HUES6 (cell line): ENCODE data around the gene HDX.

Source experiments
- H3K27ac ChIP-seq: 2 replicates; pipeline ENCODE4 v1.7.0; 2013; ENCODE audit warnings: low read depth, mild to moderate bottlenecking, low read length, inconsistent platforms
- H3K27me3 ChIP-seq: 2 replicates; pipeline ENCODE4 v1.6.1; 2013; ENCODE audit warnings: low read length; ENCODE audit not compliant: control insufficient read depth, insufficient read depth
- H3K36me3 ChIP-seq: 2 replicates; pipeline ENCODE4 v1.6.1; 2013; ENCODE audit warnings: low read length; ENCODE audit not compliant: control insufficient read depth, insufficient read depth
- H3K4me1 ChIP-seq: 2 replicates; pipeline ENCODE4 v1.6.1; 2013; ENCODE audit warnings: low read length; ENCODE audit not compliant: control insufficient read depth, insufficient read depth
- H3K4me3 ChIP-seq: 2 replicates; pipeline ENCODE4 v1.5.1; 2013; ENCODE audit warnings: low read depth, low read length
- H3K9ac ChIP-seq: one replicate; pipeline ENCODE4 v1.6.1; 2013; ENCODE audit warnings: mild to moderate bottlenecking, low read length
- H3K9me3 ChIP-seq: 2 replicates; pipeline ENCODE4 v1.6.1; 2013; ENCODE audit warnings: low read depth, low read length; ENCODE audit not compliant: control insufficient read depth, insufficient read depth

HDX gene

GRCh38 chrX:84453351-84454246 is 48.7 kb downstream of the HDX start:
- no peaks in the 10 kb centered on the region; the same call in 1 of the 2 replicates for H3K27me3 ChIP-seq
- no peak overlapping the region for H3K9ac ChIP-seq
- no peak overlapping the region for H3K27ac ChIP-seq
- H3K4me3 ChIP-seq = no peak overlapping the region
- H3K36me3 ChIP-seq = no peaks in the 10 kb centered on the region
- H3K9me3 ChIP-seq = no peaks in the 10 kb centered on the region; the same call in 1 of the 2 replicates
- no peaks in the 10 kb centered on the region for H3K4me1 ChIP-seq

DNA sequence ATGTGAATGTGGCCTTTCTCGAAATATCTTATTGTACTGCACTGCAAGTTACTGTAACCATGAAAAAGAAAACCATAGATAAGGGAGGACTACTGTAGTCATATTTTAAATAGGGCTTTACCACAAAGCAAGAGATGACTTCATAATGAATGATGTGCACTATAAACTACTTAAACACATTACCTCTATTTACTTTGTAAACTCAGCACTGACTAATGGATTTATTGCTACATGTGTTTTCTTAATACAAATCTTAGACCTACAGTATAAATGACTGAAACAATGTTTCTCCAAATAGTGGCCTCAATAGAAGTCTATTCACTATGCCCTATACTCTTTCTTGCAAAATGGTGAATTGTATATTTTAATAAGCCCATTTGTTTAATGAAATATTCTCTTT is 61.1 kb downstream of the HDX start:
- Histone ChIP-seq H3K27me3 (no peaks in the 10 kb centered on the region), H3K4me3 (no peak overlapping the region), H3K36me3 (no peaks in the 10 kb centered on the region), H3K9me3 (peaks cover 29% of the 10 kb centered on the region), H3K27ac (no peak overlapping the region), H3K4me1 (no peaks in the 10 kb centered on the region), H3K9ac (no peak overlapping the region)

DNA sequence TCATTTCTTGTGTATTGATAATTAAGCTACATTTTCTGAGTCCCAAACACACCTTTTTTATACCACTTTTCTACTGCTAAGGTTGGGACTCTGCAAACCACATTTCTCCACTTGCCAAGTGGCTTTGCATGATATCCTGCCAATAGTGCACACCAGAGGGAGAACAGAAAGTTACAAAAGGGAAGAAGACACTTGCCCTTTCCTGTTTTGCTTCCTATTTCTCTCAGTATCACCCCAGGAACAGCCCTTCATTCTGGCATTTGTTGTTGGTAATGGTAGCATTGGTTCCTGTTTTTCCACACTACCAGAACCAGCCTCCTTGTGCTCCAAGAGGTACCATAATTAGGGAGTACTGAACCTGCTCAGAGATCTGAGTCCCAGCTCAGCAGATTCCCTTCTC is 87.1 kb downstream of the HDX start:
- H3K9me3 ChIP-seq = no peaks in the 10 kb centered on the region

GRCh38 chrX:84363663-84364062 is 138.6 kb downstream of the HDX start:
- no peaks in the 10 kb centered on the region for H3K36me3 ChIP-seq
- H3K9ac ChIP-seq = no peak overlapping the region
- H3K4me3 ChIP-seq = no peak overlapping the region
- H3K27me3 ChIP-seq = no peaks in the 10 kb centered on the region; the same call in 1 of the 2 replicates
- H3K9me3 ChIP-seq = no peaks in the 10 kb centered on the region
- H3K27ac ChIP-seq = no peak overlapping the region
- peaks cover 4% of the 10 kb centered on the region; the same call in 1 of the 2 replicates for H3K4me1 ChIP-seq

More for the DNA sequence above, 87.1 kb downstream of the HDX start:
- no peaks in the 10 kb centered on the region for H3K4me1 ChIP-seq
- H3K36me3 ChIP-seq = no peaks in the 10 kb centered on the region
- no peak overlapping the region for H3K27ac ChIP-seq
- no peaks in the 10 kb centered on the region for H3K27me3 ChIP-seq
- H3K9ac ChIP-seq = no peak overlapping the region
- no peak overlapping the region for H3K4me3 ChIP-seq

DNA sequence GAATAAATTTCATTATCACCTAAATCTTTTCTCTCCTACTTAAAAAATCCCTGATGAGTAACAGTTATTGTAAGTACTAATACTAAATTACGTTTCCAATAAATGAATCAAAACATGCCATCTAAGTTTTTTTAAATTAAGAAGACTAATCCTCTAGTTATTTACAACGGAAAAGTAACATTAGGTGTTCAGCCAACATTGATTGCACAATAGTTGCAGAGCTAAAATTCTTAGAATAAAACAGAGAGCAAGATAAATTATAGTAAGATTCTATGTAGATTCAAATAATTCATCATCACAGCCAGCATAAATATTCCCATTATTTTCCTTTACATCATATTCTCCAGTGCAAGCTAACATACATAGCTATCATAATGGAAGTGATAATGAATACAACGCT is 139.2 kb downstream of the HDX start:
- no peak overlapping the region for H3K27ac ChIP-seq
- H3K27me3 ChIP-seq = no peaks in the 10 kb centered on the region; the same call in 1 of the 2 replicates
- no peaks in the 10 kb centered on the region for H3K9me3 ChIP-seq
- H3K4me1 ChIP-seq = peaks cover 4% of the 10 kb centered on the region; the same call in 1 of the 2 replicates
- no peaks in the 10 kb centered on the region for H3K36me3 ChIP-seq
- H3K4me3 ChIP-seq = no peak overlapping the region
- H3K9ac ChIP-seq = no peak overlapping the region

DNA sequence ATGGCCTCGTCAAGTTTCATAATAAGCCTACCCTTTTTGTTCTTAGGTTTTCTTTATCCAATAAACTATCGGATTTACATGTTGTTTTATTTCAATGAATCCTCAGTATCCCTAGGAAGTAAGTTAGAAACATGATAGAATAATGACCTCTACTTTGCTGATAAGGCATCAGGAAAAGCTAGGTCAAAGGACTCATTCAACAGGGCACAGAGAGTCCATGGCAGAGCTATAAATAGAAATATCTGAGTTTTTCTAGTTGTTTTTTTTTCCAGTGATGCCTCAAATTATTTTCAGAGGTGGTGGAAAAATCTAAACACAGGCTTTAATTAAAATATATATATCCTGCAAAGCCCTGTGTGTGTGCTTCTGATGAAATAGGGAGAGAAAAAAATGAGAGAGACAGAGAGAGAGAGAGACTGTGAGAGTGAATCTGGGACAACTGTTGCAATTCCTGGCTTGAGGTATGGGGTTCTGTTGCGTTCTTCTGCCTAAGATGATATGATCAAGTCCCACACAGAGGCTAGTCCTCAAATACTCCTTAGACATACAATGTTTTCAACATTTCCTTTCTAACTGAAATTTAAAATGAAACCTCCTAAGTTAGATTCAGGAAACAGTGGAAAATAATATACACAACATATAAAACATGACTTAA is 139.9 kb downstream of the HDX start:
- Histone ChIP-seq H3K4me1 (peaks cover 4% of the 10 kb centered on the region; the same call in 1 of the 2 replicates), H3K36me3 (no peaks in the 10 kb centered on the region), H3K27me3 (no peaks in the 10 kb centered on the region; the same call in 1 of the 2 replicates), H3K9me3 (no peaks in the 10 kb centered on the region), H3K9ac (no peak overlapping the region), H3K27ac (no peak overlapping the region), H3K4me3 (no peak overlapping the region)

- Histone ChIP-seq H3K9ac (no peak overlapping the region), H3K27ac (no peak overlapping the region), H3K27me3 (no peaks in the 10 kb centered on the region; the same call in 1 of the 2 replicates), H3K9me3 (no peaks in the 10 kb centered on the region), H3K4me1 (no peaks in the 10 kb centered on the region), H3K4me3 (no peak overlapping the region), H3K36me3 (no peaks in the 10 kb centered on the region)
These were observed 144.0 kb downstream of the HDX start for GRCh38 chrX:84358271-84358670.

GRCh38 chrX:84357296-84357695 is 145.0 kb downstream of the HDX start:
- Histone ChIP-seq H3K9me3 (no peaks in the 10 kb centered on the region), H3K9ac (no peak overlapping the region), H3K27ac (no peak overlapping the region), H3K27me3 (no peaks in the 10 kb centered on the region; the same call in 1 of the 2 replicates), H3K36me3 (no peaks in the 10 kb centered on the region), H3K4me1 (no peaks in the 10 kb centered on the region), H3K4me3 (no peak overlapping the region)

DNA sequence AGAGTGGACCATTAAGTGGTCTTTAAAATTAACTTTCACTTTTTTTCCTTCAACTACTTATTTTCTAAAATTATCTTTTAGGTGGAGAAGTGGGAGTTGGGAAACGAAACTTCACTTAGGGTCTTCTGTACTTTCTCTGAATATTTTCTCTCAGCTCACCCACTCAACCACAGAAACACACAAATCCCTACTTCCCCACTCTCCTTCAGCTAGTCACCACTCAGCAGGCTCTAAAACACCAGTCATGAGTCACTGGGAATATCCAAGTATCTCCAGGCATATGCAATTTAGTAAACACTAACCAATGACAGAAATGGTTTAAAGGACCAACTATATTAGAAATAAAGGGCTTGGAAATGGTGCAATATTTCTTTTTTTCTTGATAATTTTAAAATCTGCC is 161.3 kb downstream of the HDX start:
- H3K36me3 ChIP-seq = no peaks in the 10 kb centered on the region
- H3K4me1 ChIP-seq = peaks cover 2% of the 10 kb centered on the region; the same call in 1 of the 2 replicates
- no peak overlapping the region for H3K4me3 ChIP-seq
- no peak overlapping the region for H3K27ac ChIP-seq
- no peaks in the 10 kb centered on the region for H3K9me3 ChIP-seq
- no peak overlapping the region for H3K9ac ChIP-seq
- no peaks in the 10 kb centered on the region; the same call in 1 of the 2 replicates for H3K27me3 ChIP-seq

DNA sequence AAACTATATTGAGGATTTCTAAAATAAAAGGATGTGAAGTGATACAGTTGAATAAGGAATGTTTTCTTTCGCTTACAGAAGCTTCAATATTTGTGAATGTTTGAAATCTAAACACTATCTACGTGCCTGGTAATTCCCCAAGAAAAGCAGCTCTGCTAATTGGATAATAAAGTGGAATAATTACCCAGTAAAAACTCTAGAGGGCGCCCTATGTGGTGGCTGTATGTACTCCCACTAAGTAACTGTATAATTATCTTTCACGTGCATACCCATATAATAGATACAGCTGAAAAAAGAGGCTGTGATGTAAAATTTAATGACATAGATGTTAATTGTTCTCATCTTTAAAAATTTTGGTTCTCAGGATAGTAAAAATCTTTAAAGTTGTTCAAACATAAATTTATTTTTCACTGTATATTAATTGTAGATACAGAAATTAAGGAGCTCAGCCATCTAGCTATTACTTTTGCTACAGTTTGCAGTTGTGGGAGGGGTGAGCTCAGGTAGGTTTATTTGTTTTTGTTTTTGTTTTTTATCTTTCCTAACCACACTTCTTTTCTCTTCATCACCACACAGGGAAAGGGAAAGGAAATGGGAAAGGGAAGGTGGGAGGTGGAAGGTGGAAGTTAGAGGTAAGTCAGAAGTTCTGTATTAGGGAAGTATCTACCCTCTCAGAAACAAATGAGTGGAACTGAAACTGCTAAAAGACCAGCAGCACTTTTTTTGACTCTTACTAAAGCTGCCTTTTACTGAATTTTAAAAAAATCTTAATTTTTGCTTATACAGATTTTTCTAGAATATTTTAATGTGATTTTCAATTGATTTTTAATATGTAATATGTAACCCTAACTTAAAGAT is 162.5 kb downstream of the HDX start:
- no peaks in the 10 kb centered on the region for H3K9me3 ChIP-seq
- peaks cover 14% of the 10 kb centered on the region for H3K4me1 ChIP-seq
- H3K9ac ChIP-seq = no peak overlapping the region
- no peak overlapping the region for H3K27ac ChIP-seq
- H3K27me3 ChIP-seq = no peaks in the 10 kb centered on the region
- no peak overlapping the region for H3K4me3 ChIP-seq
- H3K36me3 ChIP-seq = no peaks in the 10 kb centered on the region
